GM23338 (cell line): Measurements from ENCODE around the gene CFAP100. TPM values are rescaled to one million over a fixed set of nuclear protein-coding genes. Genes with fewer than 3 reads are reported as not detected.
A peak's percentile ranks its signal among the peaks of the same experiment; 100 is the strongest.

ENCODE experiments used
- ATAC-seq: fragments of 200-7000 bp; cut with Tn5 transposase; 3 replicates; pipeline ENCODE4 v1.9.1; 2020
- DNase-seq: peaks from one replicate; pipeline ENCODE4 v3.0.0-alpha.2; 2015; ENCODE audit warnings: low spot score
- H2AFZ ChIP-seq: fragments of 200-600 bp; sonication (generic); 2 replicates; pipeline ENCODE4 v1.8.0; 2016; ENCODE audit warnings: antibody characterized with exemption, mild to moderate bottlenecking, moderate library complexity
- H3F3A ChIP-seq: fragments of 200-600 bp; sonication (generic); replicated peaks from 2 replicates; pipeline ENCODE4 v1.8.0; 2017; ENCODE audit warnings: antibody characterized with exemption, mixed run types, low read depth
- H3K27ac ChIP-seq: fragments of 200-600 bp; sonication (generic); 2 replicates; pipeline ENCODE4 v1.6.1; 2016; ENCODE audit warnings: low read depth
- H3K27me3 ChIP-seq: fragments of 200-600 bp; sonication (generic); 2 replicates; pipeline ENCODE4 v1.8.0; 2016; ENCODE audit warnings: mild to moderate bottlenecking, mixed run types, moderate library complexity; ENCODE audit not compliant: insufficient read depth
- H3K36me3 ChIP-seq: fragments of 200-600 bp; sonication (generic); 2 replicates; pipeline ENCODE4 v1.8.0; 2016; ENCODE audit warnings: mild to moderate bottlenecking; ENCODE audit not compliant: insufficient read depth
- H3K4me1 ChIP-seq: fragments of 200-600 bp; sonication (generic); 2 replicates; pipeline ENCODE4 v1.8.0; 2016; ENCODE audit warnings: mild to moderate bottlenecking, moderate library complexity; ENCODE audit not compliant: insufficient read depth
- H3K4me2 ChIP-seq: fragments of 200-600 bp; sonication (generic); 2 replicates; pipeline ENCODE4 v1.7.1; 2017; ENCODE audit warnings: mixed run types
- H3K4me3 ChIP-seq: fragments of 200-600 bp; sonication (generic); 2 replicates; pipeline ENCODE4 v1.6.1; 2016; ENCODE audit warnings: mixed run types
- H3K79me2 ChIP-seq: fragments of 200-600 bp; sonication (generic); replicated peaks from 2 replicates; pipeline ENCODE4 v1.8.0; 2017; ENCODE audit warnings: mild to moderate bottlenecking; ENCODE audit not compliant: insufficient read depth
- H3K9me2 ChIP-seq: fragments of 200-600 bp; sonication (generic); 2 replicates; pipeline ENCODE4 v1.8.0; 2017; ENCODE audit not compliant: insufficient read depth
- H4K20me1 ChIP-seq: fragments of 200-600 bp; sonication (generic); replicated peaks from 2 replicates; pipeline ENCODE4 v1.8.0; 2017; ENCODE audit warnings: mild to moderate bottlenecking; ENCODE audit not compliant: insufficient read depth
- H3K27ac Mint-ChIP-seq: 2 replicates; pipeline ENCODE4 v1.8.0; 2020; ENCODE audit warnings: inconsistent platforms, mild to moderate bottlenecking, moderate library complexity, mixed read lengths
- H3K27me3 Mint-ChIP-seq: 3 replicates; pipeline ENCODE4 v1.8.0; 2022; ENCODE audit warnings: low read depth, mild to moderate bottlenecking, moderate library complexity, mixed read lengths, inconsistent platforms; ENCODE audit not compliant: insufficient read depth, poor library complexity
- H3K36me3 Mint-ChIP-seq: 3 replicates; pipeline ENCODE4 v1.8.0; 2021; ENCODE audit warnings: low read depth, mild to moderate bottlenecking, inconsistent platforms, moderate library complexity, mixed read lengths
- H3K4me1 Mint-ChIP-seq: 3 replicates; pipeline ENCODE4 v1.8.0; 2020; ENCODE audit warnings: mild to moderate bottlenecking, inconsistent platforms, mixed read lengths
- H3K4me3 Mint-ChIP-seq: 3 replicates; pipeline ENCODE4 v1.8.0; 2021; ENCODE audit warnings: moderate library complexity, mild to moderate bottlenecking, inconsistent platforms, mixed read lengths
- H3K9me3 Mint-ChIP-seq: 3 replicates; pipeline ENCODE4 v1.8.0; 2020; ENCODE audit warnings: moderate library complexity, mild to moderate bottlenecking, inconsistent platforms, mixed read lengths
- CREB1 ChIP-seq: fragments of 250-450 bp; sonication (Bioruptor Pico); IDR thresholded peaks from 2 replicates; pipeline ENCODE4 v1.5.0; 2020; ENCODE audit warnings: low read depth, mild to moderate bottlenecking, moderate library complexity
- ETS1 ChIP-seq: IDR thresholded peaks from 2 replicates; pipeline ENCODE4 v1.6.1; 2016; ENCODE audit warnings: antibody characterized with exemption
- EZH2phosphoT487 ChIP-seq: fragments of 200-600 bp; sonication (generic); IDR thresholded peaks from one replicate; pipeline ENCODE4 v1.8.1; 2018; ENCODE audit warnings: antibody characterized with exemption; ENCODE audit not compliant: unreplicated experiment
- JUNB ChIP-seq: IDR thresholded peaks from one replicate; pipeline ENCODE4 v1.6.1; 2016; ENCODE audit warnings: antibody characterized with exemption; ENCODE audit not compliant: unreplicated experiment
- NANOG ChIP-seq: IDR thresholded peaks from 2 replicates; pipeline ENCODE4 v1.6.1; 2016; ENCODE audit warnings: antibody characterized with exemption, borderline replicate concordance
- POLR2AphosphoS5 ChIP-seq: IDR thresholded peaks from 2 replicates; pipeline ENCODE4 v1.6.1; 2016; ENCODE audit warnings: antibody characterized with exemption, low read depth
- ZNF114 ChIP-seq: fragments of 250-450 bp; sonication (Bioruptor Pico); IDR thresholded peaks from 2 replicates; pipeline ENCODE4 v1.5.0; 2020; ENCODE audit warnings: mild to moderate bottlenecking, moderate library complexity
- polyA plus RNA-seq: library from polyadenylated mRNA; unstranded; fragments of >200 nt; fragmentation: Nextera tagmentation; extraction: Ambion mirVana; gene quantifications from 2 replicates; pipeline ENCODE4 v1.2.1, GENCODE V29; 2016
- total RNA-seq: library from RNA; depleted of rRNA; stranded (reverse); fragments of >200 nt; shearing (Covaris generic); gene quantifications from 2 replicates; pipeline ENCODE4 v1.2.3, GENCODE V29; 2014
- TF ChIP-seq, protein P1 (sequence below), 2 experiments: fragments of 200-600 bp in 1 of 2; sonication (generic) in 1 of 2; conservative IDR thresholded peaks; 2 replicates each; pipeline versions ENCODE4 v1.5.1 to v1.6.1; 2016 to 2017; ENCODE audit warnings: antibody characterized with exemption in 2 of 2, low read depth in 2 of 2, mild to moderate bottlenecking in 2 of 2, moderate library complexity in 1 of 2

CFAP100 gene
- total and polyA plus RNA-seq, 2 experiments from 2014 or later = 0.07 TPM; not detected in 1

DNA sequence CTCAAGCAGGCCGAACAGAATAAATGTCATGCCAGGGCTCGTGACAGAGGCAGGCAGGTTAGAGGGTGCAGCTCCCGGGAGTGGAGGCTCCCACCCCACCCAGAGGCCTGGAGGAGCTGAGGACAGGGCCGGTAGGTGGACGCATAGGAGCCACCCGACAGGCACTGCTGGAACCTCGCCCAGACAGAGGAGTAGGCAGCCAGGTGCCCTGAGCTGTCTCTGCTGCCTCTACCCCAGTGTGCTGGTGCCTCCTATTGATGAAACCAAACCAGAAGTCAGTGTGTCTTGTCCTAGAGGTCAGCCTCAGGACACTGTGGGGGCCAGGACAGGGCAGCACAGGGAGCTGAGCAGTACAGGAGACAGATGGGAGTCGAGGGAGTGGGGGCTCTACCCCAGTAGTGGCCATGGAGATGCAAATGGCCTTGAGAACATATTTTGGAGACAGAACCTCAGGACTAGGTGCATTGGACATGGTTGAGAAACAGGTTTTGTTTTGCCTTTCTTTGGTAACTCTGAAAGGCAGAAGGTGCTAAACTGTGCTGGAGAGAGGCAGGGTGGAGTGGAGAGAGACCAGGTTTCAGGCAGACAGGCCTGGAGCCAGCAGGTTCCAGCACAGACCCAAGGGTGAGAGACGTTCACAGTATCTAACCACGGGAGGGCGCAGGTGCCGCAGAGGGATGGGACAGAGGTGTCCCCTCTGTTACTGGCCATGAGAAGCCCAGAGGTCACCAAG lies 22.1 kb upstream of the CFAP100 start (continued):
- TF ChIP-seq, protein P1, sequence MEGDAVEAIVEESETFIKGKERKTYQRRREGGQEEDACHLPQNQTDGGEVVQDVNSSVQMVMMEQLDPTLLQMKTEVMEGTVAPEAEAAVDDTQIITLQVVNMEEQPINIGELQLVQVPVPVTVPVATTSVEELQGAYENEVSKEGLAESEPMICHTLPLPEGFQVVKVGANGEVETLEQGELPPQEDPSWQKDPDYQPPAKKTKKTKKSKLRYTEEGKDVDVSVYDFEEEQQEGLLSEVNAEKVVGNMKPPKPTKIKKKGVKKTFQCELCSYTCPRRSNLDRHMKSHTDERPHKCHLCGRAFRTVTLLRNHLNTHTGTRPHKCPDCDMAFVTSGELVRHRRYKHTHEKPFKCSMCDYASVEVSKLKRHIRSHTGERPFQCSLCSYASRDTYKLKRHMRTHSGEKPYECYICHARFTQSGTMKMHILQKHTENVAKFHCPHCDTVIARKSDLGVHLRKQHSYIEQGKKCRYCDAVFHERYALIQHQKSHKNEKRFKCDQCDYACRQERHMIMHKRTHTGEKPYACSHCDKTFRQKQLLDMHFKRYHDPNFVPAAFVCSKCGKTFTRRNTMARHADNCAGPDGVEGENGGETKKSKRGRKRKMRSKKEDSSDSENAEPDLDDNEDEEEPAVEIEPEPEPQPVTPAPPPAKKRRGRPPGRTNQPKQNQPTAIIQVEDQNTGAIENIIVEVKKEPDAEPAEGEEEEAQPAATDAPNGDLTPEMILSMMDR (conservative IDR thresholded peaks at IDR 0.05; ENCODE audit: low read depth in 2 of 2) = peak in 1 of 2 experiments; percentile 39; a peak in 2 of 4 replicates
- no peak for TF ChIP-seq POLR2AphosphoS5

- Mint-ChIP-seq H3K4me1 (peaks cover 13% of the 10 kb centered on the region), H3K36me3 (no peaks in the 10 kb centered on the region), H3K27me3 (no peaks in the 10 kb centered on the region), H3K27ac (no peak overlapping the region), H3K4me3 (no peak overlapping the region), H3K9me3 (no peaks in the 10 kb centered on the region)
- H3K36me3 ChIP-seq = no peaks in the 10 kb centered on the region
- no peak overlapping the region for H3K4me2 ChIP-seq
- H3K9me2 ChIP-seq = no peaks in the 10 kb centered on the region; the same call in 1 of the 2 replicates
- no peak for ATAC-seq
- no peak overlapping the region for H3K4me3 ChIP-seq
- no peaks in the 10 kb centered on the region for H3K27me3 ChIP-seq
- no peaks in the 10 kb centered on the region for H3K4me1 ChIP-seq
- no peak for DNase-seq
- H3F3A ChIP-seq = no peaks in the 10 kb centered on the region
- H3K27ac ChIP-seq = no peak overlapping the region
- H4K20me1 ChIP-seq = no peaks in the 10 kb centered on the region
- TF ChIP-seq JUNB = no peak
- H2AFZ ChIP-seq = no peak overlapping the region
- H3K79me2 ChIP-seq = no peaks in the 10 kb centered on the region
Observed at GRCh38 chr3:126373146-126373613, 21.5 kb upstream of the CFAP100 start.

GRCh38 chr3:126373682-126374601 lies 20.8 kb upstream of the CFAP100 start:
- Histone ChIP-seq H3F3A (no peaks in the 10 kb centered on the region), H3K4me1 (no peaks in the 10 kb centered on the region), H3K27me3 (no peaks in the 10 kb centered on the region), H3K79me2 (no peaks in the 10 kb centered on the region), H3K36me3 (no peaks in the 10 kb centered on the region), H3K9me2 (no peaks in the 10 kb centered on the region; the same call in 1 of the 2 replicates), H3K27ac (no peak overlapping the region), H3K4me3 (no peak overlapping the region), H4K20me1 (no peaks in the 10 kb centered on the region), H3K4me2 (no peak overlapping the region), H2AFZ (no peak overlapping the region)
- Mint-ChIP-seq H3K9me3 (no peaks in the 10 kb centered on the region), H3K4me1 (peaks cover 15% of the 10 kb centered on the region), H3K36me3 (no peaks in the 10 kb centered on the region), H3K27me3 (peaks cover 3% of the 10 kb centered on the region), H3K4me3 (no peak overlapping the region), H3K27ac (no peak overlapping the region; the same call in 1 of the 2 replicates)
- DNase-seq (no peak), ATAC-seq (no peak)
- no peak for TF ChIP-seq ZNF114 (CRISPR knock-in tag)
- no peak for TF ChIP-seq JUNB
- TF ChIP-seq, protein P1 (conservative IDR thresholded peaks at IDR 0.05; ENCODE audit: low read depth in 2 of 2) = no peak
- no peak for TF ChIP-seq CREB1 (CRISPR knock-in tag)
- TF ChIP-seq ETS1 = no peak
- no peak for TF ChIP-seq EZH2phosphoT487
- TF ChIP-seq NANOG = no peak
